ENCODE results near the gene PATE4. TPM values are rescaled to one million over a fixed set of nuclear protein-coding genes. Genes with fewer than 3 reads are reported as not detected.

PATE4 gene
- polyA plus RNA-seq, 1 of the 3 experiments (the other 2 are of a cell fraction) = not detected

- Histone ChIP-seq H4K20me1 (ENCODE audit: insufficient read depth) (no peaks in the 10 kb centered on the region), H3K4me3 (ENCODE audit: low read depth in 2 of 2, low read length in 1 of 2) (no peak overlapping the region), H3K9me3 (peaks cover 9% of the 10 kb centered on the region), H2AFZ (ENCODE audit: low read depth) (no peak overlapping the region), H3K9ac (no peak overlapping the region), H3K9me2 (no peaks in the 10 kb centered on the region), H3K4me2 (no peak overlapping the region), H3K36me3 (replicated peaks in 1 of 2; ENCODE audit: control insufficient read depth in 1 of 2, insufficient read depth in 2 of 2, low read length in 1 of 2) (no peaks in the 10 kb centered on the region), H3K27ac (ENCODE audit: low read depth in 2 of 2, low read length in 1 of 2) (no peak overlapping the region), H3K27me3 (ENCODE audit: insufficient read depth) (no peaks in the 10 kb centered on the region), H3K79me2 (ENCODE audit: insufficient read depth) (no peaks in the 10 kb centered on the region), H3K4me1 (ENCODE audit: control insufficient read depth in 1 of 2, insufficient read depth in 2 of 2, low read depth in 1 of 2, low read length in 1 of 2) (no peaks in the 10 kb centered on the region), H3F3A (replicated peaks; ENCODE audit: insufficient read depth) (no peaks in the 10 kb centered on the region)
- ChIA-PET CTCF (no interaction called here), POLR2A (no interaction called here)
- no peak for DNase-seq
- TF ChIP-seq, protein P1, sequence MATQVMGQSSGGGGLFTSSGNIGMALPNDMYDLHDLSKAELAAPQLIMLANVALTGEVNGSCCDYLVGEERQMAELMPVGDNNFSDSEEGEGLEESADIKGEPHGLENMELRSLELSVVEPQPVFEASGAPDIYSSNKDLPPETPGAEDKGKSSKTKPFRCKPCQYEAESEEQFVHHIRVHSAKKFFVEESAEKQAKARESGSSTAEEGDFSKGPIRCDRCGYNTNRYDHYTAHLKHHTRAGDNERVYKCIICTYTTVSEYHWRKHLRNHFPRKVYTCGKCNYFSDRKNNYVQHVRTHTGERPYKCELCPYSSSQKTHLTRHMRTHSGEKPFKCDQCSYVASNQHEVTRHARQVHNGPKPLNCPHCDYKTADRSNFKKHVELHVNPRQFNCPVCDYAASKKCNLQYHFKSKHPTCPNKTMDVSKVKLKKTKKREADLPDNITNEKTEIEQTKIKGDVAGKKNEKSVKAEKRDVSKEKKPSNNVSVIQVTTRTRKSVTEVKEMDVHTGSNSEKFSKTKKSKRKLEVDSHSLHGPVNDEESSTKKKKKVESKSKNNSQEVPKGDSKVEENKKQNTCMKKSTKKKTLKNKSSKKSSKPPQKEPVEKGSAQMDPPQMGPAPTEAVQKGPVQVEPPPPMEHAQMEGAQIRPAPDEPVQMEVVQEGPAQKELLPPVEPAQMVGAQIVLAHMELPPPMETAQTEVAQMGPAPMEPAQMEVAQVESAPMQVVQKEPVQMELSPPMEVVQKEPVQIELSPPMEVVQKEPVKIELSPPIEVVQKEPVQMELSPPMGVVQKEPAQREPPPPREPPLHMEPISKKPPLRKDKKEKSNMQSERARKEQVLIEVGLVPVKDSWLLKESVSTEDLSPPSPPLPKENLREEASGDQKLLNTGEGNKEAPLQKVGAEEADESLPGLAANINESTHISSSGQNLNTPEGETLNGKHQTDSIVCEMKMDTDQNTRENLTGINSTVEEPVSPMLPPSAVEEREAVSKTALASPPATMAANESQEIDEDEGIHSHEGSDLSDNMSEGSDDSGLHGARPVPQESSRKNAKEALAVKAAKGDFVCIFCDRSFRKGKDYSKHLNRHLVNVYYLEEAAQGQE (IDR thresholded peaks at IDR 0.05; ENCODE audit: low read depth, low read length) = no peak
- TF ChIP-seq SMC3 (IDR thresholded peaks at IDR 0.05; ENCODE audit: low read depth, low read length) (no peak), FOSL2 (IDR thresholded peaks at IDR 0.05; ENCODE audit: borderline replicate concordance, low read depth) (no peak), SIN3A (IDR thresholded peaks at IDR 0.05; ENCODE audit: borderline replicate concordance, low read depth, low read length) (no peak), ELF1 (IDR thresholded peaks at IDR 0.05) (no peak), RFX5 (IDR thresholded peaks at IDR 0.05; ENCODE audit: low read length) (no peak), GABPA (IDR thresholded peaks at IDR 0.05; ENCODE audit: low read depth) (no peak), RXRA (IDR thresholded peaks at IDR 0.05; ENCODE audit: borderline replicate concordance, low read depth) (no peak), RCOR1 (IDR thresholded peaks at IDR 0.05; ENCODE audit: low read length) (no peak)
- TF ChIP-seq, protein P2, sequence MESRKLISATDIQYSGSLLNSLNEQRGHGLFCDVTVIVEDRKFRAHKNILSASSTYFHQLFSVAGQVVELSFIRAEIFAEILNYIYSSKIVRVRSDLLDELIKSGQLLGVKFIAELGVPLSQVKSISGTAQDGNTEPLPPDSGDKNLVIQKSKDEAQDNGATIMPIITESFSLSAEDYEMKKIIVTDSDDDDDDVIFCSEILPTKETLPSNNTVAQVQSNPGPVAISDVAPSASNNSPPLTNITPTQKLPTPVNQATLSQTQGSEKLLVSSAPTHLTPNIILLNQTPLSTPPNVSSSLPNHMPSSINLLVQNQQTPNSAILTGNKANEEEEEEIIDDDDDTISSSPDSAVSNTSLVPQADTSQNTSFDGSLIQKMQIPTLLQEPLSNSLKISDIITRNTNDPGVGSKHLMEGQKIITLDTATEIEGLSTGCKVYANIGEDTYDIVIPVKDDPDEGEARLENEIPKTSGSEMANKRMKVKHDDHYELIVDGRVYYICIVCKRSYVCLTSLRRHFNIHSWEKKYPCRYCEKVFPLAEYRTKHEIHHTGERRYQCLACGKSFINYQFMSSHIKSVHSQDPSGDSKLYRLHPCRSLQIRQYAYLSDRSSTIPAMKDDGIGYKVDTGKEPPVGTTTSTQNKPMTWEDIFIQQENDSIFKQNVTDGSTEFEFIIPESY (IDR thresholded peaks at IDR 0.05; ENCODE audit: borderline replicate concordance, low read depth) = no peak
- TF ChIP-seq, protein P3, sequence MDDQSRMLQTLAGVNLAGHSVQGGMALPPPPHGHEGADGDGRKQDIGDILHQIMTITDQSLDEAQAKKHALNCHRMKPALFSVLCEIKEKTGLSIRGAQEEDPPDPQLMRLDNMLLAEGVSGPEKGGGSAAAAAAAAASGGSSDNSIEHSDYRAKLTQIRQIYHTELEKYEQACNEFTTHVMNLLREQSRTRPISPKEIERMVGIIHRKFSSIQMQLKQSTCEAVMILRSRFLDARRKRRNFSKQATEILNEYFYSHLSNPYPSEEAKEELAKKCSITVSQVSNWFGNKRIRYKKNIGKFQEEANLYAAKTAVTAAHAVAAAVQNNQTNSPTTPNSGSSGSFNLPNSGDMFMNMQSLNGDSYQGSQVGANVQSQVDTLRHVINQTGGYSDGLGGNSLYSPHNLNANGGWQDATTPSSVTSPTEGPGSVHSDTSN (IDR thresholded peaks at IDR 0.05) = no peak
- 0% methylated on average over 4 of the region's 4 CpGs for WGBS (ENCODE audit: low lambda C conversion rate)
Observed at GRCh38 chr11:125797641-125798040, 35.5 kb upstream of the PATE4 start.

- ChIA-PET CTCF (no interaction called here), POLR2A (no interaction called here)
- TF ChIP-seq TCF12 (IDR thresholded peaks at IDR 0.05) = no peak
- no peak for TF ChIP-seq RCOR1 (IDR thresholded peaks at IDR 0.05; ENCODE audit: low read length)
- TF ChIP-seq, protein P2 (IDR thresholded peaks at IDR 0.05; ENCODE audit: borderline replicate concordance, low read depth) = no peak
- no peak for TF ChIP-seq RXRA (IDR thresholded peaks at IDR 0.05; ENCODE audit: borderline replicate concordance, low read depth)
- TF ChIP-seq CHD2 (IDR thresholded peaks at IDR 0.05; ENCODE audit: low read length, partially characterized antibody) = no peak
- TF ChIP-seq FOXM1 (IDR thresholded peaks at IDR 0.05; ENCODE audit: low read depth) = no peak
- no peak for TF ChIP-seq SIN3A (IDR thresholded peaks at IDR 0.05; ENCODE audit: borderline replicate concordance, low read depth, low read length)
- TF ChIP-seq USF1 (IDR thresholded peaks at IDR 0.05; ENCODE audit: borderline replicate concordance, low read depth) = no peak
- no peak for TF ChIP-seq RAD21 (IDR thresholded peaks at IDR 0.05; ENCODE audit: low read length)
- TF ChIP-seq EP300 (IDR thresholded peaks at IDR 0.05; ENCODE audit: borderline replicate concordance in 1 of 2, low read depth in 1 of 2, low read length in 1 of 2) = no peak
Observed at GRCh38 chr11:125799808-125800207, 33.3 kb upstream of the PATE4 start.

More at GRCh38 chr11:125799808-125800207, 33.3 kb upstream of the PATE4 start:
- Histone ChIP-seq H3K27ac (ENCODE audit: low read depth in 2 of 2, low read length in 1 of 2) (no peak overlapping the region), H3K27me3 (ENCODE audit: insufficient read depth) (no peaks in the 10 kb centered on the region), H3K9me3 (peaks cover 12% of the 10 kb centered on the region), H4K20me1 (ENCODE audit: insufficient read depth) (no peaks in the 10 kb centered on the region), H3K79me2 (ENCODE audit: insufficient read depth) (no peaks in the 10 kb centered on the region), H3K4me3 (ENCODE audit: low read depth in 2 of 2, low read length in 1 of 2) (no peak overlapping the region), H3F3A (replicated peaks; ENCODE audit: insufficient read depth) (no peaks in the 10 kb centered on the region), H3K4me2 (no peak overlapping the region), H2AFZ (ENCODE audit: low read depth) (no peak overlapping the region), H3K9ac (no peak overlapping the region), H3K36me3 (replicated peaks in 1 of 2; ENCODE audit: control insufficient read depth in 1 of 2, insufficient read depth in 2 of 2, low read length in 1 of 2) (no peaks in the 10 kb centered on the region), H3K9me2 (no peaks in the 10 kb centered on the region), H3K4me1 (ENCODE audit: control insufficient read depth in 1 of 2, insufficient read depth in 2 of 2, low read depth in 1 of 2, low read length in 1 of 2) (no peaks in the 10 kb centered on the region)
- no peak for DNase-seq
- 0% methylated on average over 2 of the region's 2 CpGs for WGBS (ENCODE audit: low lambda C conversion rate)
